C4-2B (cell line): ENCODE results near the gene SPATA18.
"Not testable (repeated sequence)": the region's sequence is repeated elsewhere in the genome, so short reads cannot be mapped to it uniquely, and the experiment has no call there.

ENCODE experiments used
- H3K27ac ChIP-seq: fragments of 450-650 bp; 2 replicates; pipeline ENCODE4 v1.5.1; 2017
- ZFX ChIP-seq: fragments of 450-650 bp; IDR thresholded peaks from 2 replicates; pipeline ENCODE4 v1.6.1; 2017
- TF ChIP-seq, protein P1 (sequence below): fragments of 450-650 bp; conservative IDR thresholded peaks from 2 replicates; pipeline ENCODE4 v1.5.1; 2017; ENCODE audit warnings: mild to moderate bottlenecking

Gene SPATA18

DNA sequence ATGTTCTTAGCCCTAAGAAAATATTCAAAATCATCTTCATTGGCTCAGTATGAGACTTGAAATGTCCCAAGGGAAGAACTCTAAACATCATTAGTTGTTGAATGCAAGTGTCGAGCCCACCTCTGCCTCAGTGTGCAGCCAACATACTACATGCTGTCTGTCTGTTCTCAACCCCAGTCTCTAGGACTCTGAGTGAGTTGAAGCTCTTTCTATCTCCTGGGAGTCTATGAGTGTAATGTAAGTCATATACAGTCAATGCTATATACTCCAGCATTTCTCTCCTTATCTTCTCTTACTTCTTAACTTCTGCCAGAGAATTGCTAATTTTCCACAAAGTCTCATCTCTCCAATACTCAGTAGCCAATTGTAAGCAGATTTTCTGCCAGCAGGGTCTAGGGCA, 61.3 kb downstream of the SPATA18 start:
- no peak overlapping the region for H3K27ac ChIP-seq
- TF ChIP-seq, protein P1, sequence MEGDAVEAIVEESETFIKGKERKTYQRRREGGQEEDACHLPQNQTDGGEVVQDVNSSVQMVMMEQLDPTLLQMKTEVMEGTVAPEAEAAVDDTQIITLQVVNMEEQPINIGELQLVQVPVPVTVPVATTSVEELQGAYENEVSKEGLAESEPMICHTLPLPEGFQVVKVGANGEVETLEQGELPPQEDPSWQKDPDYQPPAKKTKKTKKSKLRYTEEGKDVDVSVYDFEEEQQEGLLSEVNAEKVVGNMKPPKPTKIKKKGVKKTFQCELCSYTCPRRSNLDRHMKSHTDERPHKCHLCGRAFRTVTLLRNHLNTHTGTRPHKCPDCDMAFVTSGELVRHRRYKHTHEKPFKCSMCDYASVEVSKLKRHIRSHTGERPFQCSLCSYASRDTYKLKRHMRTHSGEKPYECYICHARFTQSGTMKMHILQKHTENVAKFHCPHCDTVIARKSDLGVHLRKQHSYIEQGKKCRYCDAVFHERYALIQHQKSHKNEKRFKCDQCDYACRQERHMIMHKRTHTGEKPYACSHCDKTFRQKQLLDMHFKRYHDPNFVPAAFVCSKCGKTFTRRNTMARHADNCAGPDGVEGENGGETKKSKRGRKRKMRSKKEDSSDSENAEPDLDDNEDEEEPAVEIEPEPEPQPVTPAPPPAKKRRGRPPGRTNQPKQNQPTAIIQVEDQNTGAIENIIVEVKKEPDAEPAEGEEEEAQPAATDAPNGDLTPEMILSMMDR = no peak
- TF ChIP-seq ZFX = no peak

DNA sequence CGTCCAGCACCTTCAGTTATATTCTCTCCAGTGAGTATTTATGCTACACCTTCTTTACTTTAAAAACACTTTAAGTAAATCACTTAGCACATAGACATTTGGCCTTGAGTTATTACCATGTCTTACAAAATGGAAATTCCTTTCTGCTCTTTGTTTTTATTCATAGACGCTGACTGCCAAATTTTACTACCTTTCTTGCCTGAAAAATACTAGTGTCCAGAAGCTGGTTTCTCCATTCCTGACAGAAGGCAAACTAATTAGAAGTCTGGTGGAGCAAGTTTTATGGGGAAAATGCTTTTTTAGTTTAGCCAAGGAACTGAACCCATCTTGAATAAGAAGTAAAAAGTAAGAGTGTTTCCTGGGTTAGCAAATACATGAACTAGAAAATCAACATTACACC, 65.5 kb downstream of the SPATA18 start:
- H3K27ac ChIP-seq = no peak overlapping the region
- TF ChIP-seq ZFX = no peak

DNA sequence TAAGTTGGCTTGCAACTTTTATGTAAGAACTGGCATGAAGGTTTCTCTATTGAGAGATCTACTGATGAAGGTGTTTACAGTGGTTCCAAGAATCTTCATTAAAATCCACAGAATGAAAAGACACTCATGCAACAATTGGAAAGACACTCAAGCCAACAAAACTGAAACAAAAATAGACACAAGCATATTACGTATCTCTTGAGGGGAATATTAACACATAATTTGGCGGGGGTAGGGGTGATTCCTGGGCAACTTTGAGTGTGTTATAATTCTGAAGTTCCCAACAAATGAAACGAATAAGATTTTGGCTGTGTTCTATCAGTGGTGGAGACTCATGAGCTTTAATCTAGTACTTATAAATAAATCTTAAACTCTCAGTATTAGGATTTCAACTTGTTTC, 75.1 kb downstream of the SPATA18 start:
- TF ChIP-seq, protein P1 = no peak
- TF ChIP-seq ZFX = no peak
- no peak overlapping the region for H3K27ac ChIP-seq

DNA sequence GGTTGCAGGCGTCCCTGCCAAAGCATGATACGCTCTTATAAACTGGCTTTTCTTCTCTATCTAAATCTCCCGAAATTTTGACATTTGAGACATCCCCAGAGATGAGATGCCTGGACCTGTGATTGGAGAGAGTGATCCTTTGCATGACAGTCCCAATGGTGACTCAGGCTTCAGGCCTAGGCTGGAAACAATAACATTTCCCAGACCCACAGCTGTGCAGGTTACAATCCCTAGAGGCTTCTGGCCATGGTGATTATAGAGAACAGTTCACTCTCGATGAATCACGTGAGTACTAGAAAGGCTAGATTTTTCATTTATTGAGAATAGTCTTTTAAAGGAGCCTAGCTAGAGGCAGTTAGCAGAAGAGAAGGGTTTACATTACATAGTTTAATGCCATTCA, 75.9 kb downstream of the SPATA18 start:
- H3K27ac ChIP-seq = no peak overlapping the region
- TF ChIP-seq, protein P1 = no peak
- no peak for TF ChIP-seq ZFX

DNA sequence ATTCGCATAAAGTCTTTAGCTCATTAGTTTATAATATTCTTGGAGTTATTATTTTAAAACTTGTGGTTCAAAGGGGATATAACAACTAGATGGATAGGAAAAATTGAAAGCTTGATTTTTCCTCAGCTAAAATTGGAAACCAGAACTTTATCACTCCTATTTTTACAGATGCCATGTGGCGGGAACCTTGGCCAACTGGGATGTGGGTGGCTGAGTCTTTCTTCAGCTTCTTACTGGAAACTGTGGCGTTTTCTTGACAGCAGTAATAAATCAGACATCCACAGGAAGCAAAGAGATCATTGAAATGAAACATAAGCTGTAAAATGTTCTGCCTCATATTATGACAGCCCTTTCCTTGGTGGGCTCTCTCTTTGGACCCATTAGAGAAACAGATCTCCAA, 84.1 kb downstream of the SPATA18 start:
- TF ChIP-seq, protein P1 = no peak
- TF ChIP-seq ZFX = no peak
- H3K27ac ChIP-seq = no peak overlapping the region

DNA sequence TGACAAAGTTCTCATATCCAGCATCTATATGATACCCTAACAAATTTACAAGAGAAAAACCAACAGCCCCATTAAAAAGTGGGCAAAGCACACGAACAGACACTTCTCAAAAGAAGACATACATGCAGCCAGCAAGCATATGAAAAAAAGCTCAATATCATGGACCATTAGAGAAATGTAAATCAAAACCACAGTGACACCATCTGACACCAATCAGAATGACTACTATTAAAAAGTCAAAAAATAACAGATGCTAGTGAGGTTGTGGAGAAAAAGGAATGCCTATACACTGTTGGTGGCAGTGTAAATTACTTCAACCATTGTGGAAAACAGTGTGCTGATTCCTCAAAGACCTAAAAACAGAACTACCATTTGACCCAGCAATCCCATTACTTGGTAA, 86.0 kb downstream of the SPATA18 start:
- TF ChIP-seq, protein P1 = peak; percentile 11; the same call in 1 of the 2 replicates
- not testable (repeated sequence) for H3K27ac ChIP-seq

DNA sequence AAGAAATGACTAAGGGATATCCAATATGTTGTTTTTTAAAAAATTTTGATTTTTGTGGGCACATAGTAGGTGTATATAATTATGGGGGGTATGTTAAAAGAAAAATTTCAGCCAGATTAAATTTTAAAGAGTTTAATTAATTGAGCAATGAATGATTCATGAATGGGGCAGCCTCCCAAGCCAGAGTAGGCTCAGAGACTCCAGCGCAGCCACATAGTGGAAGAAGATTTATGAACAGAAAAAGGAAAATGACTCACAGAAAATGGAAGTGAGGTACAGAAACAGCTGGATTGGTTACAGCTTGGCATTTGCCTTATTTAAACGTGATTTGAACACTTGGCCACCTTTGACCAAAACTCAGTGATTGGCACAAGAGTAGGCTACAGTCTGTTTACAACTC, 91.7 kb downstream of the SPATA18 start:
- no peak for TF ChIP-seq ZFX
- TF ChIP-seq, protein P1 = no peak
- no peak overlapping the region for H3K27ac ChIP-seq

DNA sequence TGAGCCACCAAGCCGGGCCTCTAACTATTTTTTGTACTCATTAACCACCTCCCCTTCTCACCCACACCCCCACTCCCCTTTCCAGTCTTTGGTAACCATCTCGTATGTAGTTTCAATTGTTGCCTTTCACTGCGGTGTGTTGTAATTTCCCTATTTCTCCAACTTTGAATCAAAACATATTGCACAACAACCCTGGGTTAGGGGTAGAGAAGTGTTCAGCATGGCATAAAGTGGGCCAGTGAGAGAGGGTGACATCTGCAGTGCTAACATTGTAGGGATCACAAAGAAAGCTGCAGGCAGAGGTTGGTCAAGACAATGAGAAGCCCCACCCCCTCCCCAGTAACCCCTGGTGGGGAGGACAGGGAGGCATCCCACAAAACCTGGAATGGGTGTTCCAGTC, 92.7 kb downstream of the SPATA18 start:
- TF ChIP-seq, protein P1 = no peak
- TF ChIP-seq ZFX = no peak
- H3K27ac ChIP-seq = no peak overlapping the region
